Activated CD4-positive, alpha-beta T cell treated with anti-CD3 and anti-CD28 coated beads, Interleukin-10, Interleukin-2, amounts not matched to agents 100 ng/mL and 50 ng/mL, durations not matched to agents 16 hours and 8 hours (primary cell): ENCODE results near the gene BTBD9.
A peak's percentile ranks its signal among the peaks of the same experiment; 100 is the strongest.

Experiments used
- DNase-seq: peaks from one replicate; pipeline ENCODE4 v3.0.0-alpha.2; 2020

The BTBD9 gene

GRCh38 chr6:38593409-38593808 is 46.3 kb downstream of the BTBD9 start:
- DNase-seq, result peak; percentile 2

GRCh38 chr6:38591439-38591838 is 48.3 kb downstream of the BTBD9 start:
- DNase-seq, result no peak

GRCh38 chr6:38589367-38589720 is 50.4 kb downstream of the BTBD9 start:
- DNase-seq, result no peak

GRCh38 chr6:38588631-38589366 is 50.9 kb downstream of the BTBD9 start:
- DNase-seq, result peak; percentile 53

GRCh38 chr6:38587766-38588362 is 51.9 kb downstream of the BTBD9 start:
- DNase-seq, result no peak

GRCh38 chr6:38586992-38587391 is 52.7 kb downstream of the BTBD9 start:
- no peak for DNase-seq

- DNase-seq, result no peak
Observed at GRCh38 chr6:38584731-38585130, 55.0 kb downstream of the BTBD9 start.

GRCh38 chr6:38583523-38583922 is 56.2 kb downstream of the BTBD9 start:
- DNase-seq, result no peak

- no peak for DNase-seq
Observed at GRCh38 chr6:38580030-38580429, 59.7 kb downstream of the BTBD9 start.

GRCh38 chr6:38579010-38579628 is 60.6 kb downstream of the BTBD9 start:
- DNase-seq, result no peak

- no peak for DNase-seq
Observed at GRCh38 chr6:38578075-38578474, 61.7 kb downstream of the BTBD9 start.

- DNase-seq, result no peak
Observed at GRCh38 chr6:38577492-38577891, 62.2 kb downstream of the BTBD9 start.

GRCh38 chr6:38573801-38574395 is 65.8 kb downstream of the BTBD9 start:
- DNase-seq, result no peak

- DNase-seq, result peak; percentile 66
Observed at GRCh38 chr6:38572186-38572813, 67.4 kb downstream of the BTBD9 start.

- DNase-seq, result no peak
Observed at GRCh38 chr6:38571721-38572120, 68.0 kb downstream of the BTBD9 start.

- no peak for DNase-seq
Observed at GRCh38 chr6:38570750-38571149, 69.0 kb downstream of the BTBD9 start.

GRCh38 chr6:38567436-38567835 is 72.3 kb downstream of the BTBD9 start:
- DNase-seq, result no peak

GRCh38 chr6:38566295-38567030 is 73.3 kb downstream of the BTBD9 start:
- DNase-seq, result no peak

- no peak for DNase-seq
Observed at GRCh38 chr6:38564301-38564700, 75.4 kb downstream of the BTBD9 start.

GRCh38 chr6:38555606-38556005 is 84.1 kb downstream of the BTBD9 start:
- DNase-seq, result no peak

- DNase-seq, result no peak
Observed at GRCh38 chr6:38554700-38555413, 84.9 kb downstream of the BTBD9 start.

GRCh38 chr6:38554014-38554413 is 85.7 kb downstream of the BTBD9 start:
- no peak for DNase-seq
